GM12801 (cell line): ENCODE results near the gene MYO16.

Source experiments
- TF ChIP-seq, protein P1 (sequence below): IDR thresholded peaks from one replicate; pipeline ENCODE4 v1.5.1; 2011; ENCODE audit warnings: control low read depth; ENCODE audit not compliant: insufficient read length; ENCODE audit errors: extremely low read depth

The MYO16 gene

GRCh38 chr13:108996430-108996829 is 367.0 kb downstream of the MYO16 start:
- TF ChIP-seq, protein P1, sequence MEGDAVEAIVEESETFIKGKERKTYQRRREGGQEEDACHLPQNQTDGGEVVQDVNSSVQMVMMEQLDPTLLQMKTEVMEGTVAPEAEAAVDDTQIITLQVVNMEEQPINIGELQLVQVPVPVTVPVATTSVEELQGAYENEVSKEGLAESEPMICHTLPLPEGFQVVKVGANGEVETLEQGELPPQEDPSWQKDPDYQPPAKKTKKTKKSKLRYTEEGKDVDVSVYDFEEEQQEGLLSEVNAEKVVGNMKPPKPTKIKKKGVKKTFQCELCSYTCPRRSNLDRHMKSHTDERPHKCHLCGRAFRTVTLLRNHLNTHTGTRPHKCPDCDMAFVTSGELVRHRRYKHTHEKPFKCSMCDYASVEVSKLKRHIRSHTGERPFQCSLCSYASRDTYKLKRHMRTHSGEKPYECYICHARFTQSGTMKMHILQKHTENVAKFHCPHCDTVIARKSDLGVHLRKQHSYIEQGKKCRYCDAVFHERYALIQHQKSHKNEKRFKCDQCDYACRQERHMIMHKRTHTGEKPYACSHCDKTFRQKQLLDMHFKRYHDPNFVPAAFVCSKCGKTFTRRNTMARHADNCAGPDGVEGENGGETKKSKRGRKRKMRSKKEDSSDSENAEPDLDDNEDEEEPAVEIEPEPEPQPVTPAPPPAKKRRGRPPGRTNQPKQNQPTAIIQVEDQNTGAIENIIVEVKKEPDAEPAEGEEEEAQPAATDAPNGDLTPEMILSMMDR = no peak

DNA sequence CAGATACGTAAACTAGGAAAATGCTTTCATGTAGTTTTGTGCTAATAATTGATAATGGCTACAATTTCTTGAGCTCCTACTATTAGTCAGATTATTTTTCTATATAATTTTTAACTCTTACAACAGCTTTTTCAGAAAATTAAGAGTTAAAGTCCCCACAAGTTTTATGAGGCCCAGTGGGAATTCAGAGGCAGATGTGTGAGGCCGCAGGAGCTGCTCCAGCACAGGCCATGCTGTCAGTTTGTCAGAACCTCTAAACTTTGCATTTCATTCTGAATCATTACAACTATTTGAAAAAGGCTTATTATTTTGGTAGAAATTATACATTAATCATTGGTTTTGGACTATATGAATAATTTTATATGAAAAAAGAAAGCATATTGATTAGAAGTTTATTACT is 370.8 kb downstream of the MYO16 start:
- TF ChIP-seq, protein P1 = no peak

DNA sequence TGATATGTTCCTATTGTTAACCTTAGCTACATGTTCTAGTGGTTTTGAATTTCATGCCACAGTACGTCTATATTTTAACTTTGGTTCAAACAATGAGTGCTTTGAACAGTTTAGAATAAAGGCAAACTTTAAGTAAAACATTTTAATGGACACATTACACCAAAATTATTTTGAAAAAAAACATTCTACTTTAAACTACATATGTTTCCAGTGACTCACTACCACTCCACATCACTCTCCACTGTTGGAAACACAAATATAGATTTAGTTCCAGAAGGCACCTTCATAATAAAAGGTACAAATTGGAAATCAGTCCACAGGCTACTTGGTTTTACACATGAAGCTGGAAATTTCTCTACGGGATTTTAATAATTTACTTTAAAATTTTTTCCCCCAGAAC is 373.5 kb downstream of the MYO16 start:
- TF ChIP-seq, protein P1 = no peak

- TF ChIP-seq, protein P1 = no peak
Observed at GRCh38 chr13:109007946-109008345, 378.5 kb downstream of the MYO16 start.

DNA sequence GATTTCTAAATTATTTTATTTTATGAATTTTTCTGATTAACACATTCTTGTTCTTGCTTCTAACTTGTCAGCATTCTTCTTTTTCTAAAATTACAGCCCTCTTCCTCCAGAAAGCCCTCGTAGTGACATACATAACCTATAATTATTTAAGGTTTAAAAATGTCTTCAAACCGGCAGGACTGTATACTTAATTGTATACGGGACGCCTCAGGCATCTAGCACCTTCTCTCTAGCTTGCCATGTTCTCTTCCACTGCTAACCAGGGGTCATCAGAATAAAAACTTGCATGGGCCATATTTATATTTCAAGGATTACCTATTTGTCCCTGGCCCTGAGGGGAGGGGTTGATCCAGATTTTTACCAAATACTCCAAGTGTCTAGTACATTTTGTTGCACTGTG is 380.3 kb downstream of the MYO16 start:
- TF ChIP-seq, protein P1 = no peak

GRCh38 chr13:109010912-109011311 is 381.5 kb downstream of the MYO16 start:
- TF ChIP-seq, protein P1 = no peak

DNA sequence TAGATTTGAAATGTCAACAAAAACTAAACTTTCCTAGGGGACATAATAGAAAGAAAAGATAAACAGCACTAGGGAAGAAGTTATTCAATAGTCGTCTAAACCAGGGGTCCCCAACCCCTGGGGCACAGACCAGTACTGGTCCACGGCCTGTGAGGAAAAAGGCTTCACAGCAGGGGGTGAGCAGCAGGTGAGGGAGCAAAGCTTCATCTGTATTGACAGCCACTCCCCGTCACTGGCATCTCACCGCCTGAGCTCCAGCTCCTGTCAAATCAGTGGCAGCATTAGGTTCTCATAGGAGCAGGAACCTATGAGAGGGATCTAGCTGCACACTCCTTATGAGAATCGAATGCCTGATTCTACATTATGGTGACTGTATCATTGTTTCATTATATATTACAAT is 382.7 kb downstream of the MYO16 start:
- TF ChIP-seq, protein P1 = no peak

DNA sequence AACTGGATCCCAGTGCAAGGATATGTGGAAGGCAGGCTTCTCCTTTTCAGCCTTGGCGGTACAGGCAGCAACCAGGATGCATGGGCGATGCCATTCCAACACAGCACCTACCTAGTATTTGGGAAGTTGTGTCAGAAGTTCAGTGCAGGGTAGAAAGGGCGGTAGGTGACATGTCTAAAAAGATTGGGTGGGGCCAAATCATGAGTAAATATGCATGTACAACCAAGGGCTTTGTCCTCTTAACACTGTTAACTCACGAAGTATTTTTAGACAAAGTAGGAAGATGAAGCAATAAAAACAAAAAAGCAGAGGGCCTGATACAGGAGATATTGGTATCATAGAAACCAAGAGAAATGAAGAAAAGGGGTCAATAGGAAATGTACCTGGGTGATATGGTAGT is 392.1 kb downstream of the MYO16 start:
- TF ChIP-seq, protein P1 = no peak
